Naive thymus-derived CD4-positive, alpha-beta T cell (primary cell): Measurements from ENCODE around the gene CNN2. TPM values are rescaled to one million over a fixed set of nuclear protein-coding genes. Genes with fewer than 3 reads are reported as not detected.
A peak's percentile ranks its signal among the peaks of the same experiment; 100 is the strongest.

Experiments
- ATAC-seq: fragments of 150-1000 bp; cut with Tn5 transposase; 2 replicates; pipeline ENCODE4 v1.10.0; 2021; ENCODE audit warnings: mild to moderate bottlenecking, moderate library complexity
- CTCF ChIA-PET: fragments of 350-600 bp; sonication (Branson Sonifier 250); formaldehyde crosslinking; loops from one replicate; lab custom pipeline; 2021; ENCODE audit warnings: antibody characterized with exemption; lab: Charles Lee
- POLR2A ChIA-PET: fragments of 350-600 bp; sonication (Branson Sonifier 250); formaldehyde crosslinking; loops from one replicate; lab custom pipeline; 2021; ENCODE audit warnings: antibody characterized with exemption, inconsistent platforms; lab: Charles Lee
- DNase-seq, 9 donors: peaks; one replicate each; pipeline versions ENCODE4 v3.0.0 to v3.0.0-alpha.2; 2020 to 2022; ENCODE audit warnings: mixed read lengths in 1 of 9
- H3K27ac ChIP-seq: one replicate; pipeline ENCODE4 v1.7.0; 2013; ENCODE audit warnings: mild to moderate bottlenecking, low read depth, low read length, moderate library complexity
- H3K27me3 ChIP-seq, 2 donors: one replicate each; pipeline ENCODE4 v1.7.0; 2013; ENCODE audit warnings: low read length in 2 of 2, mild to moderate bottlenecking in 2 of 2, moderate library complexity in 2 of 2; ENCODE audit not compliant: control insufficient read depth in 2 of 2, insufficient read depth in 2 of 2
- H3K36me3 ChIP-seq, 3 experiments: 1 replicate in 2 of 3; 2 replicates in 1 of 3; pipeline ENCODE4 v1.7.0; 2013; ENCODE audit warnings: low read length in 3 of 3, mild to moderate bottlenecking in 3 of 3, moderate library complexity in 1 of 3; ENCODE audit not compliant: insufficient read depth in 3 of 3, control insufficient read depth in 2 of 3
- H3K4me1 ChIP-seq, 2 donors: one replicate each; pipeline ENCODE4 v1.7.0; 2013; ENCODE audit warnings: low read length in 2 of 2, mild to moderate bottlenecking in 2 of 2, moderate library complexity in 1 of 2; ENCODE audit not compliant: control insufficient read depth in 2 of 2, insufficient read depth in 2 of 2
- H3K4me3 ChIP-seq: 2 replicates; pipeline ENCODE4 v1.7.0; 2013; ENCODE audit warnings: mild to moderate bottlenecking, low read length
- H3K9me3 ChIP-seq, 3 experiments: 1 replicate in 2 of 3; 2 replicates in 1 of 3; pipeline ENCODE4 v1.7.0; 2013; ENCODE audit warnings: low read length in 3 of 3; ENCODE audit not compliant: control insufficient read depth in 2 of 3
- H3K27ac Mint-ChIP-seq, 9 donors: one replicate each; pipeline ENCODE4 v1.8.0; 2020 to 2022; ENCODE audit warnings: mixed read lengths in 9 of 9, mild to moderate bottlenecking in 8 of 9, moderate library complexity in 5 of 9, inconsistent platforms in 2 of 9
- H3K27me3 Mint-ChIP-seq, 5 donors: one replicate each; pipeline ENCODE4 v1.8.0; 2021 to 2022; ENCODE audit warnings: mixed read lengths in 5 of 5, mild to moderate bottlenecking in 1 of 5
- H3K36me3 Mint-ChIP-seq, 5 donors: one replicate each; pipeline ENCODE4 v1.8.0; 2020 to 2022; ENCODE audit warnings: mixed read lengths in 5 of 5, mild to moderate bottlenecking in 3 of 5, inconsistent platforms in 1 of 5
- H3K4me1 Mint-ChIP-seq, 7 donors: one replicate each; pipeline ENCODE4 v1.8.0; 2020 to 2022; ENCODE audit warnings: mixed read lengths in 7 of 7, mild to moderate bottlenecking in 3 of 7, inconsistent platforms in 1 of 7
- H3K4me3 Mint-ChIP-seq, 10 donors: one replicate each; pipeline ENCODE4 v1.8.0; 2020 to 2022; ENCODE audit warnings: mild to moderate bottlenecking in 10 of 10, mixed read lengths in 10 of 10, moderate library complexity in 6 of 10, inconsistent platforms in 2 of 10
- H3K9me3 Mint-ChIP-seq, 11 donors: one replicate each; pipeline ENCODE4 v1.8.0; 2020 to 2022; ENCODE audit warnings: mixed read lengths in 11 of 11, mild to moderate bottlenecking in 4 of 11, inconsistent platforms in 1 of 11, moderate library complexity in 1 of 11
- intact Hi-C, 2 donors: fragments of 100-400 bp; cut with micrococcal nuclease; formaldehyde crosslinking; loops; one replicate each; pipeline ENCODE4 v1.15.1; 2023
- polyA plus RNA-seq, 2 donors: library from polyadenylated mRNA; unstranded; fragments of 300-500 nt; fragmentation: Illumina TruSeq; gene quantifications; one replicate each; pipeline ENCODE4 v1.2.3, GENCODE V29; 2021
- total RNA-seq, 6 experiments: library from RNA in 5 of 6; stranded (reverse) in 5 of 6; gene quantifications; 1 replicate in 5 of 6; 2 replicates in 1 of 6; pipeline ENCODE4 v1.2.3 and lab custom pipeline; 2021 to 2026

CNN2 gene
- total and polyA plus RNA-seq, 7 experiments from 2014 or later = 234 to 704 (median 326) TPM

DNA sequence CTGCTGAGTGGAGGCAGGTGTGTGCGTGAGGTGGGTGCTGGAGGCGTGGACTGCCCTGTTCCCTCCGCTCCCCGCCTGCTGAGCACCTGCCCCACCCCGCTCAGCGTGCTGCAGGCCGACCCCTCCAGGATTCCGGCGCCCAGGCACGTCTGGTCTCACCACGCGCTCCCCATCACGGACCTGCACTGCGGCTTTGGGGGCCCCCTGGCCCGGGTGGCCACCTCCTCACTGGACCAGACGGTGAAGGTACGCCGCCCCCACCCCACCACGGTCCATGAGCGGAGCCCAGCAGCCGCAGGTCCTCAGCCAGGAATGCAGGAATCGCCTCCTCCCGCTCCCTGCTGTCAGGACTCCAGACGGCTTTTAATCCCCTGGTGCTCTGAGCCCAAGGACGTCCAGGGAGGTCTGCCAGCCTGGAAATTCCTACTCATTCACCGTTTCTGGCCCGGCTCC lies 36.3 kb upstream of the CNN2 start:
- intact Hi-C loops = no loop called here
- H3K36me3 Mint-ChIP-seq = peaks cover 0 to 8% (median 0%) of the 10 kb centered on the region in 5 donors
- ChIA-PET CTCF (no interaction called here), POLR2A (no interaction called here)
- no peaks in the 10 kb centered on the region for H3K9me3 Mint-ChIP-seq
- Histone ChIP-seq H3K36me3 (peaks cover 0 to 84% (median 0%) of the 10 kb centered on the region in 3 experiments), H3K9me3 (no peaks in the 10 kb centered on the region), H3K4me1 (no peaks in the 10 kb centered on the region), H3K27ac (no peak overlapping the region), H3K27me3 (no peaks in the 10 kb centered on the region), H3K4me3 (no peak overlapping the region)
- no peaks in the 10 kb centered on the region for H3K27me3 Mint-ChIP-seq
- no peak overlapping the region for H3K27ac Mint-ChIP-seq
- no peak overlapping the region for H3K4me3 Mint-ChIP-seq
- DNase-seq (no peak), ATAC-seq (no peak)
- H3K4me1 Mint-ChIP-seq = peaks cover 1 to 8% (median 5%) of the 10 kb centered on the region in 7 donors

DNA sequence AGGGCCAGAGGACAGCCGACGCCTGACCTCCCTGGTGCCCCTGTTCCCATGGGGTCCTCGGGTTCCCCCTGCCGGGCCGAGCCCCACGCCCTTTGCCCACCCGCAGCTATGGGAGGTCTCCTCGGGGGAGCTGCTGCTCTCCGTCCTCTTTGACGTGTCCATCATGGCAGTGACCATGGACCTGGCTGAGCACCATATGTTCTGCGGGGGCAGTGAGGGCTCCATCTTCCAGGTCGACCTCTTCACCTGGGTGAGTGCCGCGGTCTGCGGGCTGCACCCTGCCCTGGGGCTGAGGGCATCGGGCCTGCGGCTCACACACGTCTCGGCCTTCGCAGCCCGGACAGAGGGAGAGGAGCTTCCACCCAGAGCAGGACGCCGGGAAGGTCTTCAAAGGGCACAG lies 35.7 kb upstream of the CNN2 start:
- peaks cover 0 to 4% of the 10 kb centered on the region in 2 donors for H3K4me1 ChIP-seq
- ATAC-seq (no peak), DNase-seq (no peak)
- Mint-ChIP-seq H3K27ac (no peak overlapping the region), H3K9me3 (no peaks in the 10 kb centered on the region), H3K4me1 (peaks cover 0 to 4% (median under 1%) of the 10 kb centered on the region in 7 donors), H3K36me3 (peaks cover 0 to 8% (median 0%) of the 10 kb centered on the region in 5 donors), H3K4me3 (no peak overlapping the region), H3K27me3 (no peaks in the 10 kb centered on the region)
- H3K9me3 ChIP-seq = no peaks in the 10 kb centered on the region
- H3K4me3 ChIP-seq = no peak overlapping the region
- peak overlapping the region; percentile 12 for H3K27ac ChIP-seq
- intact Hi-C loops = no loop called here
- ChIA-PET POLR2A (interaction anchor here (0.8 kb wide), 1 partner anchor 181 kb away, joined by 3 read pairs; no protein-coding TSS in a partner anchor), CTCF (no interaction called here)
- H3K27me3 ChIP-seq = no peaks in the 10 kb centered on the region
- peaks cover 0 to 83% (median 0%) of the 10 kb centered on the region in 3 experiments for H3K36me3 ChIP-seq

DNA sequence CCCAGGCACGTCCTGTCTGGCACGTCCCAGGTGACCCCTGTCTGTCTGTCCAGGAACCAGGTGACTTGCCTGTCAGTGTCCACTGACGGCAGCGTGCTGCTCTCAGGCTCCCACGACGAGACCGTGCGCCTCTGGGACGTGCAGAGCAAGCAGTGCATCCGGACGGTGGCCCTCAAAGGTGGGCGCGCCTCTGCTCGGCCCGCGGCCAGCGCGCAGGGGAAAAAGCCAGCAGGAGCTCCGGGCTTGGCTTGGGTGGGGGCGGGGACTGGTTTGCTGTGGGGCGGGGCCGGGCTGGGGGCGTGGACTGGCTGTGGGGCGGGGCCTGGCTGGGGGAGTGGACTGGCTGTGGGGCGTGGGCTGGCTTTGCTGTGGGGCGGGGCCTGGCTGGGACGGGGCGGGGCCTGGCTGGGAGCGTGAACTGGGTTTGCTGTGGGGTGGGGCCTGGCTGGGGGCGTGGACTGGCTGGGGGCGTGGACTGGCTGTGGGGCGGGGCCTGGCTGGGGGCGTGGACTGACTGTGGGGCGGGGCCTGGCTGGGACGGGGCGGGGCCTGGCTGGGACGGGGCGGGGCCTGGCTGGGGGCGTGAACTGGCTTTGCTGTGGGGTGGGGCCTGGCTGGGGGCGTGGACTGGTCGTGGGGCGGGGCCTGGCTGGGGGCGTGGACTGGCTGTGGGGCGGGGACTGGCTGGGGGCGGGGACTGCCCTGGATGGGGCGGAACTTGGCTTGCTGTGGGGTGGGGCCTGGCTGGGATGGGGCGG lies 35.1 kb upstream of the CNN2 start:
- peak in 7 of 9 donors; percentile 22 to 84 (median 31) for DNase-seq
- Histone ChIP-seq H3K9me3 (no peaks in the 10 kb centered on the region), H3K27me3 (no peaks in the 10 kb centered on the region), H3K27ac (peak overlapping the region; percentile 12), H3K4me3 (no peak overlapping the region), H3K36me3 (peaks cover 0 to 77% (median 0%) of the 10 kb centered on the region in 3 experiments), H3K4me1 (peaks cover 5 to 10% of the 10 kb centered on the region in 2 donors)
- Mint-ChIP-seq H3K36me3 (peaks cover 0 to 8% (median 0%) of the 10 kb centered on the region in 5 donors), H3K4me1 (peaks cover under 1 to 6% (median 2%) of the 10 kb centered on the region in 7 donors), H3K9me3 (no peaks in the 10 kb centered on the region), H3K4me3 (no peak overlapping the region), H3K27me3 (peaks cover 0 to 2% (median 0%) of the 10 kb centered on the region in 5 donors), H3K27ac (no peak overlapping the region)
- ATAC-seq = peak; percentile 79
- intact Hi-C loops = no loop called here
- POLR2A ChIA-PET = interaction anchor here (0.8 kb wide), 1 partner anchor 180 kb away, joined by 3 read pairs; no protein-coding TSS in a partner anchor
- CTCF ChIA-PET = no interaction called here

DNA sequence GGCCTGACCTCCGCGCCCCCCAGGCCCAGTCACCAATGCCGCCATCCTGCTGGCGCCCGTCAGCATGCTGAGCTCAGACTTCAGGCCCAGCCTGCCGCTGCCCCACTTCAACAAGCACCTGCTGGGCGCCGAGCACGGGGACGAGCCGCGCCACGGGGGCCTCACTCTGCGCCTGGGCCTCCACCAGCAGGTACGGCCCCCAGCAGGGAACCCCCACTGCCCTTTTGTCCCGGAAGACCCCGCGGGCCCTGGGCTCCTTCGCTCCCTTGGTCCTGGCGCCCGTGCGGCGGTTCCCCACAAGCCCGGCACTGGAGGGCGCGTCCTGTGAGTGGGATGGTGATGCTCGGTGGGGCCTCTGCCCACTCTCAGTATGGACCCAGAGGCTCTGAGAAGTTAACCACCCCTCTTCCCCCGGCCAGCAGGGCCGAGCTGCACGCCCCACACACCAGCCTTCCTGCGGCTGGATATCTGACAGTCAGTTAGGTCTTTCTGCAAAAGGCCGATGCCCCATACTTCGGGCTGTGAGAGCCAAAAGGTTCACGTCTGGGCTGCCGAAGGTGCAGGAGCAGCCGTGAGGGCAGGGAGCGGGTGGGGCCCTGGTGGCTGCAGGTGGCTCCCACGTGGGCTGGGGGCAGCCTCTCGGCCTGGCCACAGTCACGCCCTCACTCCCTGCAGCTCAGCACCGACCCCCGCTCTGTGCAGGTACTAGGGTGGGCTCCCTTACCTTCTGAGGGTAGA lies 34.3 kb upstream of the CNN2 start:
- ChIA-PET CTCF (no interaction called here), POLR2A (no interaction called here)
- no peak for DNase-seq
- Histone ChIP-seq H3K27me3 (no peaks in the 10 kb centered on the region), H3K4me3 (no peak overlapping the region), H3K9me3 (no peaks in the 10 kb centered on the region), H3K4me1 (peaks cover 12 to 13% of the 10 kb centered on the region in 2 donors), H3K36me3 (peaks cover 0 to 71% (median 0%) of the 10 kb centered on the region in 3 experiments), H3K27ac (no peak overlapping the region)
- Mint-ChIP-seq H3K4me3 (no peak overlapping the region), H3K36me3 (peaks cover 0 to 6% (median 0%) of the 10 kb centered on the region in 5 donors), H3K9me3 (no peaks in the 10 kb centered on the region), H3K27me3 (peaks cover 0 to 9% (median 0%) of the 10 kb centered on the region in 5 donors), H3K27ac (no peak overlapping the region), H3K4me1 (peaks cover 6 to 10% (median 7%) of the 10 kb centered on the region in 7 donors)
- intact Hi-C loops = no loop called here
- ATAC-seq = no peak

DNA sequence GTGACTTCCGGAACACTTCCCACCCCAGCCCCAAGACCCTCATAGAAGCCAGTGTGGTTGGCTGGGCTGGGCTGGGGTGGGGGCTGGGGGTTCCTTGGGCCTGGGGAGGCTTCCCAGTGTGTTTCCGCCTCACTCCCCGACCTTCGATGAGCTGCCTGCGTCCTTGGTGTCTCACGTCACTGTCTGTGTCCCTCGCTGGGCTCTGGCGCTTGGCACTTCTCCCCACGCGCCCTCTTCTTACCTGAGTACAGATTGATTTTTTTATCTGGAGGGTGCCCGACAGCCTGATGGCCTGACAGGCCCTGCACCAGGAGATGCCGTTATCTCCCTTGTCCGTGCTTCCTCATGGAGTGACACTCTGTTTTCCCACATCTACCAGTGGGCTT lies 33.7 kb upstream of the CNN2 start:
- peaks cover 6 to 10% (median 7%) of the 10 kb centered on the region in 7 donors for H3K4me1 Mint-ChIP-seq
- no peak overlapping the region for H3K27ac ChIP-seq
- CTCF ChIA-PET = no interaction called here
- intact Hi-C loops = no loop called here
- H3K9me3 ChIP-seq = no peaks in the 10 kb centered on the region
- POLR2A ChIA-PET = no interaction called here
- no peak overlapping the region for H3K4me3 Mint-ChIP-seq
- DNase-seq (no peak), ATAC-seq (no peak)
- no peaks in the 10 kb centered on the region for H3K27me3 ChIP-seq
- H3K27ac Mint-ChIP-seq = peak overlapping the region in 1 of 9 donors; percentile 67
- H3K4me3 ChIP-seq = no peak overlapping the region
- peaks cover 0 to 66% (median 0%) of the 10 kb centered on the region in 3 experiments for H3K36me3 ChIP-seq
- no peaks in the 10 kb centered on the region for H3K9me3 Mint-ChIP-seq
- H3K27me3 Mint-ChIP-seq = peaks cover 0 to 13% (median 0%) of the 10 kb centered on the region in 5 donors
- peaks cover 14 to 18% of the 10 kb centered on the region in 2 donors for H3K4me1 ChIP-seq
- H3K36me3 Mint-ChIP-seq = peaks cover 0 to 6% (median 0%) of the 10 kb centered on the region in 5 donors

DNA sequence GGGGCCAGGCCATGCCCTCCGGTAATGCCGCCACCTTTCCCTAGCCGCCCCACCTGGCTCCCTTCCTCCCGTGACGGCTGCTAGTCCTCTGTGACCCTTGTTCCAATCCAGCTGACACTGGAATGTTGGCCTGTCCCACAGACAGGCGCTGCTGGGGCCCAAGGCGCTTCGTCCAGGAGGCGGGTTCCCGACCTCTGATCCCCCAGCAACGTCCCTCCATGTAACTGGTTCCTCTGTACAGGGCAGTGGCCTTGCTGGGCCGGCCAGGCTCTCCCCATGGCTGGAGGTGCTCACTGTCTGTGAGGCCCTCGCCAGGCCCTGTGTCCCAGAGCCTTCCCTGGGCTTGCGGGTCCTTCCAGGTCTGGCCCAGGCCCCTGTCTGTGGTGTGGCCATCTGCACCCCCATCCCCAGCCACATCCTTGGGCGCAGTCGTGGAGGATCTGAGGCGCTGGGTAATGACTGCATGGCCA lies 33.0 kb upstream of the CNN2 start:
- CTCF ChIA-PET = no interaction called here
- Mint-ChIP-seq H3K4me3 (peak overlapping the region in 1 of 10 donors; percentile 58), H3K36me3 (peaks cover 0 to 5% (median 0%) of the 10 kb centered on the region in 5 donors)

More for the DNA sequence above, 33.0 kb upstream of the CNN2 start:
- Mint-ChIP-seq H3K27me3 (peaks cover 0 to 20% (median 5%) of the 10 kb centered on the region in 5 donors), H3K9me3 (no peaks in the 10 kb centered on the region), H3K4me1 (peaks cover 6 to 8% (median 7%) of the 10 kb centered on the region in 7 donors), H3K27ac (peak overlapping the region in 2 of 9 donors; percentile 52 to 54)
- Histone ChIP-seq H3K4me3 (no peak overlapping the region), H3K4me1 (peaks cover 14 to 18% of the 10 kb centered on the region in 2 donors), H3K27ac (no peak overlapping the region), H3K36me3 (peaks cover 0 to 58% (median 0%) of the 10 kb centered on the region in 3 experiments), H3K9me3 (no peaks in the 10 kb centered on the region), H3K27me3 (no peaks in the 10 kb centered on the region)
- ATAC-seq (no peak), DNase-seq (no peak)
- POLR2A ChIA-PET = no interaction called here
- intact Hi-C loops = no loop called here
